GM21381 (cell line): ENCODE measurements around the gene DLX6.

Experiments used
- ATAC-seq: cut with Tn5 transposase; IDR thresholded peaks from one replicate; pipeline ENCODE4 v1.9.1; 2021; ENCODE audit warnings: mild to moderate bottlenecking, moderate library complexity; ENCODE audit not compliant: unreplicated experiment

Gene DLX6

GRCh38 chr7:97009753-97010732, 4.7 kb downstream of the DLX6 start:
- no peak for ATAC-seq

GRCh38 chr7:97011104-97011503, 5.8 kb downstream of the DLX6 start:
- ATAC-seq: no peak

- ATAC-seq: no peak
Measured at GRCh38 chr7:97011536-97012364, 6.4 kb downstream of the DLX6 start.

DNA sequence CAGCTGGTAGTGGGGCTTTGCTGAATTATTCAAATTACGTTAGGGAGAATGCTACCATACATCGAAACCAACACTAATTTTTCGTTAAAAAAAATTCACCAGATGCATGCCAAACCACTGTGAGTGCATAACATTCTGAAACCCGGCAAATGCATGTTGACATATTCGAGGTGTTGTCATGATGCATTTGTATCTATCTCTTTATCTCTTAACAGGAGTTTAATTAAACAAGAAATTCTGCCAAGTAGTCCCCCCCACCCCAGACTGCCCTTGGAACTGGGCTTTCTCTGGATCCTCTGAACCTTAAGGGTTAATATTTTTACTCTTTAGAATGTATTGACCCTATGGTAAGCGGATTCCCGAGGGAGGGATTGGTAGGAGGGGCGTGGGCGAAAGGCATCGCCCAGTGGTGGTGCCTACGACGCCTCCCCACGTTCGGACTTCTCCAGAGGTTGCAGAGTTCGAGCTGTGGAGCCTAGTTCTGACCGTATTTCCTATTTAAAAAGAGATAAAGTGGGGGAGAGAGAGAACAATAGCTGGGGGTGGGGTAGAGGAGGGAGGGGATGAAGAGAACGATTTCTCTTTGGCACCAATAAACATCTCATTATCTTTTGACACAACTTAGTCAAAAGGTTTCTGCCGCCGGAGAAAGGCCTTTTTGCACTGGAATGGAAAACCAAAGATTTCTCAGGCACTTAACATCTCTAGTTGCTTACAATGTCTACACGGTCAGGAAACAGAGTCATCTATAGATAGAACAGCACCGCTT, 7.2 kb downstream of the DLX6 start:
- ATAC-seq: no peak

GRCh38 chr7:97013134-97013844, 7.9 kb downstream of the DLX6 start:
- no peak for ATAC-seq

DNA sequence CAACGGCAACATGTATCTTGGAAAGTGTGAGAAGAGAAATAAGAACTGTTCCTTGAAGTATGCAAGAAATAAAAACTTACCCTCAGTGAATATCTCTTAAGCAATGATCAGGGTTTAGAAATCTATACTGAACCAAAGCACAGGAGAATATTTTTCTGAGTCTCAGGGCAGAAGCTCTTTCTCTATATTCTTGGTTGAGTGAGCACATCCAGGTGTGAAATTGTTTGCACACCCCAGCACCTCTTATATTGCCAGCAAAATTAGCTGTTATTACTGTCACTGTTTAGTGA, 8.4 kb downstream of the DLX6 start:
- no peak for ATAC-seq

DNA sequence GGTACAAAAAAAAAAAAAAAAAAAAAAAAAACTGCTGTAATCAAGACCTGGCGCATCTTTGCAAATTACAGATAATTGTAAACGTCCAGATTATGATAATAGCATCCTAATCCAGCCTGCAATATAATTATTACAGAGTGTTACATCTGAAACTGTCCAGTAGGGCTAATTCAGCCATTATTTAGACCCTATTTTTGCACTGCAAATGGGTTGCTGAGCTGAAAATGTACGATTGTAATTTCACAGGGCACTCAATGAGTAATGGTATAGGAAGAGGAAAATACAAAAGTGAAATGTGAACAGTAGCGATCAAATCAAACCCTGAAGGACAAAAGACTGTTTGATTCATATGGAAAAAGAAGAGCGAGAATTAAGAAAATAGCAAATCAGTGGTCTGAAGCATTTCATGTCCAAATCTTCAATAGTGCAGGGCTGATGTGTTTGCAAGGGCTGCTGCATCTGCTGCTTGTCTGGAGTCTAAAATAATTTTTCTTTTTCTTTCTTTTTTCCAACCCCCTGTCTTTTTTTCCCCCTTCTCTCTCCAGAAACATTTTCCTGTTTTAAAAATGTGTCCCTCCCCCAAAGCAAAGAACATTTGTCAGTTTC, 8.9 kb downstream of the DLX6 start:
- no peak for ATAC-seq

- ATAC-seq: no peak
Measured at GRCh38 chr7:97015279-97015678, 9.9 kb downstream of the DLX6 start.

GRCh38 chr7:97015756-97016380, 10.5 kb downstream of the DLX6 start:
- no peak for ATAC-seq

DNA sequence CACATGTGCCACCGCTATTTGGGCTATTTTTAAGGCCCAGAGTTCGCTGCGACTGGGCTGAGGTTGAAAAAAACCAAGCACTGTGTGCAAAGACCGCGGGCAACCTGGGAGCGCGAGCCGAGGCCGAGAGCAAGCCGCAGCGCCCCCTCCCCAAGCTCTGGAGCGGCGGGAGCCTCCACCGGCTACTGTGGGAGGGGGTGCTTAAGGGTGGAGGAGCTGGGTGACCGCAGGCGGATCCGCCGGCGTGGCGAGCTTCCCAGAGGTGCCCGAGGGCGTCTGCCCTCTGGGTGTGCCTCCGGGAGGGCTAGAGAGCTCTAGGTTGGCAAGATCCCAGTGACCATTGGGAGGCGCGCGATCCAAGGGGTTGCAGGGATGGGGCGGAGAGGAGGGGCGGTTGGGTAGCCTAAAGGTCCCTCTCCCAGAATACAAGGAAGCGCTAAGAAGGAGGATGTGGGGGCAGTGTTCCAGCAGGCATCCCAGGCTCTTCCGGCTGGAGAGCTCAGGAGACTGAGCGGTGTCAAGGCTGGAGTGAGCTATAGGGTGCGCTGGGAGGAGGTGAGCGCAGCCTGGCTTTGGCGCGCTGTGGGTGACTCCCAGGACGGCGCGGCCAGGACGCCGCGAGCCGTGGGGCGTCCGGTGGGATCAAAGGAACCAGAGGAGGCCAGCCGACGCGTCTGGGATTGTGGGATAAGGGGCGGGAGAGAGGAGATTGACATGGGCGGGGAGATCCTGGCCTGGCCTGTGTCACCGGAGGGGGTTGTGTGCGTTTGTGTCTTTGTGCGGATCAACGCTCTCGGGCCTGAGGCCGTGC, 11.2 kb downstream of the DLX6 start:
- ATAC-seq: no peak

GRCh38 chr7:97017192-97018125, 12.1 kb downstream of the DLX6 start:
- no peak for ATAC-seq

- no peak for ATAC-seq
Measured at GRCh38 chr7:97018126-97018601, 12.8 kb downstream of the DLX6 start.

- ATAC-seq: no peak
Measured at GRCh38 chr7:97018791-97019531, 13.6 kb downstream of the DLX6 start.

GRCh38 chr7:97019710-97020225, 14.4 kb downstream of the DLX6 start:
- ATAC-seq: no peak

DNA sequence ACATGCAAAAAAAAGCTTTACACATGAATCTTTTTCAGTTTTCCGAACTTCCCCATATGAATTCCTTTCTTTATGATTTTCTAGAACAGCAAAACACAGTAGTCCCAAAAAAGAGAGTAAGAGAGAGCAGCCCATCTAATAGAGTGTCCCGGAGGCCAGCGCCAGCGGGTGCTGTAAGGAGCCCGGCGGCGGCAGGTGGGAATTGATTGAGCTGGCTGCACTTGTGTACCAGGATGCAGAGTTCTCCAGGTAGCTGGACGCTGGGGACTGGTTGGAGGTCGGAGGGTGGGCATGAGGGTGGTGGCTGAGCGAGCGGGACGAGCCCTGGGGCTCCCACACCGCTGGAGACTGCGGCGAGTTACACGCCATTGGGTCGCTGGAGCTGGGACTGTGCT, 15.2 kb downstream of the DLX6 start:
- ATAC-seq: no peak

DNA sequence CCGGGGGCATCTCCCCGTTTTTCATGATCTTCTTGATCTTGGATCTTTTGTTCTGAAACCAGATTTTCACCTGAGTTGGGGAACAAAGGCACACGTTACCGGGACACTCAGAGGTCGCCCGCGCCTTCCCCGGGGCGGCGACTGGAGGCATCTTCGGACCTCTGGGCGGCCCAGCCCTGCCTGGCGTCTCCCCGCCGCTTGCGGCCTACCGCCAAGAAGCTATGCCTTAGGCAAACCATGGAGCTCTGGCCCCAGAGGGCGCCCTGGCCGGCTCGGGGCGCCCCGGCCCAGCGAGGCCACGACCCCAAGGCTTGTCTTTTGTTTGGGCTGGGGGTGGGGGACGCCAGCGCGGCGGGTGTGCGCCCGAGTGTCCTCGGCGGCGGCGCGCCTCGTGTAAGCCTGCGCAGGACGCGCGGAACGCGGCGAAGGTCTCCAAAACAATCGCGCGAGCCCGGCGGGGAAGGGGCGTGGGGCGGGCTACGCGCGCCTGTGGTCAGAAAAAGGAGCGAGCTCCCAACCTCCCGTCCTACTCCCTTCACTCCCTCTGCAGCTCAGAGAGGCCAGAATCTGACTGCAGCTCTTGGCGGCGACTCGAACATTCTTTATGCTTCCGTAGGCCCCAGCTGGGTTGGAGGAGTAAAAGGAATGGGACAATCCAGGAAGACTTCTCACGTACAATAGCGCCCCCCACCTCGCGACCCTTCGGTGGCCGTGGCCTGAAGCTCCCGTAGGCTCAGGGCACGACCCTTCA, 15.8 kb downstream of the DLX6 start:
- no peak for ATAC-seq
